Neuronal stem cell (in vitro differentiated cells): ENCODE data around the gene CALML4.

Experiments
- DNase-seq: peaks from one replicate; pipeline ENCODE4 v3.0.0-alpha.2; 2013; ENCODE audit warnings: low spot score
- H2AFZ ChIP-seq: one replicate; pipeline ENCODE4 v1.6.1; 2013; ENCODE audit warnings: mild to moderate bottlenecking, low read length, inconsistent platforms
- H2AK5ac ChIP-seq: 2 replicates; pipeline ENCODE4 v1.6.1; 2013; ENCODE audit warnings: low read depth, mild to moderate bottlenecking, inconsistent platforms, low read length, moderate library complexity, mixed read lengths
- H2BK120ac ChIP-seq: 2 replicates; pipeline ENCODE4 v1.6.1; 2013; ENCODE audit warnings: low read depth, mild to moderate bottlenecking, inconsistent platforms, low read length, moderate library complexity, mixed read lengths
- H2BK12ac ChIP-seq: one replicate; pipeline ENCODE4 v1.6.1; 2013; ENCODE audit warnings: low read length, inconsistent platforms
- H2BK15ac ChIP-seq: 2 replicates; pipeline ENCODE4 v1.6.1; 2013; ENCODE audit warnings: mild to moderate bottlenecking, low read length, inconsistent platforms, mixed read lengths
- H2BK5ac ChIP-seq: one replicate; pipeline ENCODE4 v1.6.1; 2013; ENCODE audit warnings: inconsistent platforms, mild to moderate bottlenecking, low read length, moderate library complexity
- H3K14ac ChIP-seq: one replicate; pipeline ENCODE4 v1.6.1; 2013; ENCODE audit warnings: low read length, inconsistent platforms
- H3K18ac ChIP-seq: 2 replicates; pipeline ENCODE4 v1.6.1; 2013; ENCODE audit warnings: low read length, inconsistent platforms
- H3K23ac ChIP-seq: 2 replicates; pipeline ENCODE4 v1.6.1; 2013; ENCODE audit warnings: low read depth, mild to moderate bottlenecking, mixed read lengths, low read length, inconsistent platforms; ENCODE audit not compliant: poor library complexity
- H3K27ac ChIP-seq: replicated peaks from 3 replicates; pipeline ENCODE4 v1.5.1; 2013; ENCODE audit warnings: low read length, inconsistent platforms
- H3K27me3 ChIP-seq, 3 experiments: 2 replicates each; pipeline ENCODE4 v1.6.1; 2013; ENCODE audit warnings: low read length in 3 of 3, mild to moderate bottlenecking in 2 of 3, inconsistent platforms in 1 of 3, low read depth in 1 of 3, mixed read lengths in 1 of 3, moderate library complexity in 1 of 3; ENCODE audit not compliant: control insufficient read depth in 3 of 3, insufficient read depth in 3 of 3
- H3K36me3 ChIP-seq, 2 donors: replicated peaks in 1 of 2; 2 replicates each; pipeline ENCODE4 v1.6.1; 2013; ENCODE audit warnings: low read length in 2 of 2; ENCODE audit not compliant: control insufficient read depth in 2 of 2, insufficient read depth in 2 of 2
- H3K4ac ChIP-seq: 2 replicates; pipeline ENCODE4 v1.6.1; 2013; ENCODE audit warnings: inconsistent platforms, mild to moderate bottlenecking, low read length, moderate library complexity
- H3K4me1 ChIP-seq, 2 donors: 1 replicate in 1 of 2; 2 replicates in 1 of 2; pipeline ENCODE4 v1.6.1; 2013; ENCODE audit warnings: low read length in 2 of 2, low read depth in 1 of 2; ENCODE audit not compliant: control insufficient read depth in 2 of 2, insufficient read depth in 1 of 2
- H3K4me2 ChIP-seq: one replicate; pipeline ENCODE4 v1.6.1; 2013; ENCODE audit warnings: mild to moderate bottlenecking, low read length, inconsistent platforms; ENCODE audit not compliant: insufficient read depth, poor library complexity, severe bottlenecking
- H3K4me3 ChIP-seq, 2 donors: 2 replicates each; pipeline ENCODE4 v1.5.1; 2013; ENCODE audit warnings: low read length in 2 of 2, mild to moderate bottlenecking in 2 of 2, inconsistent platforms in 1 of 2, moderate library complexity in 1 of 2
- H3K79me1 ChIP-seq: one replicate; pipeline ENCODE4 v1.6.1; 2013; ENCODE audit warnings: low read depth, mild to moderate bottlenecking, inconsistent platforms, low read length, moderate library complexity
- H3K9ac ChIP-seq: one replicate; pipeline ENCODE4 v1.6.1; 2013; ENCODE audit warnings: mild to moderate bottlenecking, low read depth, low read length, inconsistent platforms; ENCODE audit not compliant: poor library complexity
- H3K9me3 ChIP-seq, 2 donors: replicated peaks in 1 of 2; 2 replicates each; pipeline versions ENCODE3 to v1.6.1; 2013; ENCODE audit warnings: low read length in 2 of 2, mild to moderate bottlenecking in 2 of 2, inconsistent platforms in 1 of 2, low read depth in 1 of 2, mixed read lengths in 1 of 2, moderate library complexity in 1 of 2; ENCODE audit not compliant: control insufficient read depth in 2 of 2, insufficient read depth in 1 of 2
- H4K8ac ChIP-seq: one replicate; pipeline ENCODE4 v1.6.1; 2013; ENCODE audit warnings: low read depth, mild to moderate bottlenecking, inconsistent platforms, low read length, moderate library complexity
- H4K91ac ChIP-seq: one replicate; pipeline ENCODE4 v1.6.1; 2013; ENCODE audit warnings: low read length, low read depth, mild to moderate bottlenecking, inconsistent platforms; ENCODE audit not compliant: poor library complexity
- WGBS, 2 donors: extraction: QIAGEN DNeasy Blood & Tissue Kit; methylation state at CpG; one replicate each; pipeline ENCODE4 v1.1.7; 2013; ENCODE audit warnings: missing lambda C conversion rate in 2 of 2, mixed read lengths in 1 of 2; ENCODE audit not compliant: insufficient read length in 2 of 2, insufficient replicate concordance in 1 of 2; ENCODE audit errors: extremely low coverage in 2 of 2; 5-methylcytosine and 5-hydroxymethylcytosine counted together

Gene CALML4

GRCh38 chr15:68205954-68206539 is 915 bp upstream of the CALML4 start:
- no peak overlapping the region for H2BK120ac ChIP-seq
- no peak overlapping the region for H3K23ac ChIP-seq
- no peak overlapping the region for H3K9ac ChIP-seq
- no peak overlapping the region for H3K14ac ChIP-seq
- no peak overlapping the region for H3K27ac ChIP-seq
- peaks cover 8 to 52% of the 10 kb centered on the region in 2 donors for H3K36me3 ChIP-seq
- peak overlapping the region; percentile 81 for H3K18ac ChIP-seq
- H3K27me3 ChIP-seq: no peaks in the 10 kb centered on the region
- H3K9me3 ChIP-seq: no peaks in the 10 kb centered on the region
- H4K8ac ChIP-seq: no peak overlapping the region
- no peak overlapping the region for H4K91ac ChIP-seq
- no peak overlapping the region for H2AFZ ChIP-seq
- H2BK5ac ChIP-seq: no peak overlapping the region
- H3K4me3 ChIP-seq: no peak overlapping the region
- no peak overlapping the region for H3K4me2 ChIP-seq
- H2BK15ac ChIP-seq: no peak overlapping the region
- peaks cover 14% of the 10 kb centered on the region for H3K79me1 ChIP-seq
- no peak overlapping the region for H3K4ac ChIP-seq
- no peak overlapping the region for H2BK12ac ChIP-seq
- no peak for DNase-seq
- H2AK5ac ChIP-seq: peak overlapping the region; percentile 54
- peaks cover 5 to 29% of the 10 kb centered on the region in 2 donors for H3K4me1 ChIP-seq
- WGBS, 2 donors: no CpG with 5 or more reads among the region's 14 CpGs

- no peaks in the 10 kb centered on the region for H3K9me3 ChIP-seq
- H3K4me1 ChIP-seq: peaks cover 5 to 30% of the 10 kb centered on the region in 2 donors
- no peak overlapping the region for H3K23ac ChIP-seq
- no peak overlapping the region for H2AFZ ChIP-seq
- H3K4me3 ChIP-seq: no peak overlapping the region
- no peak overlapping the region for H2BK15ac ChIP-seq
- no peak overlapping the region for H4K8ac ChIP-seq
- H3K9ac ChIP-seq: no peak overlapping the region
- H3K27ac ChIP-seq: no peak overlapping the region
- H3K4ac ChIP-seq: no peak overlapping the region
- no peak overlapping the region for H2AK5ac ChIP-seq
- no peak overlapping the region for H2BK12ac ChIP-seq
- peak overlapping the region; percentile 81 for H3K18ac ChIP-seq
- no peak overlapping the region for H2BK5ac ChIP-seq
- H2BK120ac ChIP-seq: no peak overlapping the region
- peaks cover 13% of the 10 kb centered on the region for H3K79me1 ChIP-seq
- no peak overlapping the region for H3K4me2 ChIP-seq
- H4K91ac ChIP-seq: no peak overlapping the region
- peaks cover 8 to 49% of the 10 kb centered on the region in 2 donors for H3K36me3 ChIP-seq
- no peak overlapping the region for H3K14ac ChIP-seq
- DNase-seq: no peak
- no peaks in the 10 kb centered on the region for H3K27me3 ChIP-seq
- WGBS, 2 donors: no CpG with 5 or more reads among the region's 13 CpGs
These were observed 419 bp upstream of the CALML4 start for GRCh38 chr15:68205558-68205944.

GRCh38 chr15:68204361-68204760 is 771 bp downstream of the CALML4 start:
- no peak overlapping the region for H2BK15ac ChIP-seq
- H2BK5ac ChIP-seq: no peak overlapping the region
- H3K4me2 ChIP-seq: no peak overlapping the region
- peaks cover 3 to 37% of the 10 kb centered on the region in 2 donors for H3K36me3 ChIP-seq
- H3K18ac ChIP-seq: no peak overlapping the region
- no peak overlapping the region for H3K14ac ChIP-seq
- H3K4ac ChIP-seq: no peak overlapping the region
- H3K9me3 ChIP-seq: no peaks in the 10 kb centered on the region
- no peaks in the 10 kb centered on the region for H3K27me3 ChIP-seq
- no peak overlapping the region for H3K23ac ChIP-seq
- DNase-seq: no peak
- no CpG with 5 or more reads among the region's 7 CpGs for WGBS, 2 donors
- H2BK12ac ChIP-seq: no peak overlapping the region
- peaks cover 5 to 38% of the 10 kb centered on the region in 2 donors for H3K4me1 ChIP-seq
- no peak overlapping the region for H2AK5ac ChIP-seq
- no peak overlapping the region for H4K8ac ChIP-seq
- H4K91ac ChIP-seq: no peak overlapping the region
- no peak overlapping the region for H2AFZ ChIP-seq
- no peak overlapping the region for H2BK120ac ChIP-seq
- H3K9ac ChIP-seq: no peak overlapping the region
- no peak overlapping the region for H3K27ac ChIP-seq
- H3K79me1 ChIP-seq: peaks cover 10% of the 10 kb centered on the region
- no peak overlapping the region for H3K4me3 ChIP-seq

GRCh38 chr15:68203956-68204355 is 1.2 kb downstream of the CALML4 start:
- Histone ChIP-seq H3K9ac (no peak overlapping the region), H3K36me3 (peaks cover 3 to 34% of the 10 kb centered on the region in 2 donors), H4K8ac (no peak overlapping the region), H2BK12ac (no peak overlapping the region), H2AFZ (no peak overlapping the region), H3K14ac (no peak overlapping the region), H3K4me3 (no peak overlapping the region), H3K9me3 (no peaks in the 10 kb centered on the region), H2BK15ac (no peak overlapping the region), H4K91ac (no peak overlapping the region), H3K18ac (no peak overlapping the region), H3K4ac (no peak overlapping the region), H3K79me1 (peaks cover 10% of the 10 kb centered on the region), H2BK5ac (no peak overlapping the region), H3K23ac (no peak overlapping the region), H3K27me3 (no peaks in the 10 kb centered on the region), H2BK120ac (no peak overlapping the region), H3K27ac (no peak overlapping the region), H3K4me2 (no peak overlapping the region), H2AK5ac (no peak overlapping the region), H3K4me1 (peaks cover 5 to 40% of the 10 kb centered on the region in 2 donors)
- no CpG with 5 or more reads among the region's 5 CpGs for whole genome bisulfite sequencing, 2 donors
- no peak for DNase-seq
